ENCODE data around the gene COL6A2. TPM values are rescaled to one million over a fixed set of nuclear protein-coding genes. Genes with fewer than 3 reads are reported as not detected.

The COL6A2 gene
- total and polyA plus RNA-seq, 10 of the 15 experiments (the other 5 are each of a cell fraction or from before 2014, with no cell fraction given) = 0.16 to 1.3 (median 0.34) TPM; not detected in 7

- no peak for TF ChIP-seq ASH2L (IDR thresholded peaks at IDR 0.05; ENCODE audit: borderline replicate concordance, low read depth)
- no peak for TF ChIP-seq LARP7 (IDR thresholded peaks at IDR 0.05)
- 0 out of 2 replicates have a peak, but pooled peaks have one; percentile 26 for TF ChIP-seq ZNF207 (IDR thresholded peaks at IDR 0.05; ENCODE audit: borderline replicate concordance)
- peak; percentile 33; the same call in 1 of the 2 replicates for TF ChIP-seq SMC3 (IDR thresholded peaks at IDR 0.05; ENCODE audit: borderline replicate concordance, low read length)
Measured at GRCh38 chr21:46153247-46154154, 55.6 kb downstream of the COL6A2 start (continued).

GRCh38 chr21:46154155-46154954, 56.4 kb downstream of the COL6A2 start:
- Histone ChIP-seq H3K79me2 (ENCODE audit: control insufficient read depth, insufficient read depth, low read length) (no peaks in the 10 kb centered on the region), H3K27me3 (replicated peaks in 1 of 2; ENCODE audit: control insufficient read depth in 2 of 2, insufficient read depth in 2 of 2, low read length in 1 of 2) (no peaks in the 10 kb centered on the region), H3K4me2 (ENCODE audit: control insufficient read depth, insufficient read depth) (no peak overlapping the region), H3K9me3 (replicated peaks; ENCODE audit: control insufficient read depth, insufficient read depth, low read length) (no peaks in the 10 kb centered on the region), H3K27ac (ENCODE audit: control insufficient read depth, insufficient read depth) (no peak overlapping the region), H2AFZ (ENCODE audit: control insufficient read depth, low read depth, low read length) (no peak overlapping the region), H3K9ac (ENCODE audit: control insufficient read depth, insufficient read depth, low read length) (no peak overlapping the region), H3K4me1 (ENCODE audit: control insufficient read depth, insufficient read depth, low read length) (no peaks in the 10 kb centered on the region), H4K20me1 (ENCODE audit: control insufficient read depth, insufficient read depth) (no peaks in the 10 kb centered on the region), H3K4me3 (no peak overlapping the region), H3K36me3 (ENCODE audit: control insufficient read depth in 2 of 2, insufficient read depth in 2 of 2, low read length in 1 of 2) (no peaks in the 10 kb centered on the region)
- RAD21 ChIA-PET (ENCODE audit: unreplicated experiment) = no interaction called here
- POLR2A ChIA-PET = no interaction called here
- CTCF ChIA-PET = interaction anchor here (0.9 to 2.4 kb wide), 3 partner anchors 9 to 21 kb away, joined by 4 to 11 read pairs (median 4); no protein-coding TSS in a partner anchor
- BruUV-seq (replicated peaks) = no TSS peak
- WGBS (ENCODE audit: insufficient coverage, insufficient replicate concordance, low lambda C conversion rate, missing lambda C conversion rate) = 74% methylated on average over 36 of the region's 39 CpGs
- FAIRE-seq = no peak
- in situ Hi-C loops (cut with MboI) = no loop called here
- SMC1A ChIA-PET (ENCODE audit: uncharacterized antibody, unreplicated experiment) = interaction anchor here (1.8 kb wide), 1 partner anchor 11 kb away, joined by 7 read pairs; no protein-coding TSS in a partner anchor
- no peak for DNase-seq (ENCODE audit: low read depth, low spot score)
- no peak for ATAC-seq
- intact Hi-C loops (cut with micrococcal nuclease; ENCODE audit: unreplicated experiment) = no loop called here
- TF ChIP-seq SUPT20H (IDR thresholded peaks at IDR 0.05; ENCODE audit: borderline replicate concordance, control insufficient read depth, low read depth, low read length) = no peak
- TF ChIP-seq ZNF687 (IDR thresholded peaks at IDR 0.05) = no peak
- TF ChIP-seq NFYB (IDR thresholded peaks at IDR 0.05; ENCODE audit: insufficient read depth, low read depth, low read length) = no peak
- TF ChIP-seq ZNF207 (IDR thresholded peaks at IDR 0.05; ENCODE audit: borderline replicate concordance) = no peak
- no peak for TF ChIP-seq BRCA1 (IDR thresholded peaks at IDR 0.05; ENCODE audit: low read depth, low read length)
- no peak for TF ChIP-seq NFXL1 (IDR thresholded peaks at IDR 0.05; ENCODE audit: borderline replicate concordance)
- TF ChIP-seq PRDM15 (CRISPR knock-in tag; IDR thresholded peaks at IDR 0.05) = no peak
- TF ChIP-seq CHD2 (IDR thresholded peaks at IDR 0.05; ENCODE audit: borderline replicate concordance, low read depth, low read length) = no peak
- no peak for TF ChIP-seq CBX3 (IDR thresholded peaks at IDR 0.05; ENCODE audit: borderline replicate concordance, low read depth)
